GM21737 (cell line): ENCODE measurements around the gene PSMA6.

Source experiments
- ATAC-seq: cut with Tn5 transposase; IDR thresholded peaks from one replicate; pipeline ENCODE4 v1.9.1; 2021; ENCODE audit warnings: mild to moderate bottlenecking, moderate library complexity; ENCODE audit not compliant: unreplicated experiment

Gene PSMA6

DNA sequence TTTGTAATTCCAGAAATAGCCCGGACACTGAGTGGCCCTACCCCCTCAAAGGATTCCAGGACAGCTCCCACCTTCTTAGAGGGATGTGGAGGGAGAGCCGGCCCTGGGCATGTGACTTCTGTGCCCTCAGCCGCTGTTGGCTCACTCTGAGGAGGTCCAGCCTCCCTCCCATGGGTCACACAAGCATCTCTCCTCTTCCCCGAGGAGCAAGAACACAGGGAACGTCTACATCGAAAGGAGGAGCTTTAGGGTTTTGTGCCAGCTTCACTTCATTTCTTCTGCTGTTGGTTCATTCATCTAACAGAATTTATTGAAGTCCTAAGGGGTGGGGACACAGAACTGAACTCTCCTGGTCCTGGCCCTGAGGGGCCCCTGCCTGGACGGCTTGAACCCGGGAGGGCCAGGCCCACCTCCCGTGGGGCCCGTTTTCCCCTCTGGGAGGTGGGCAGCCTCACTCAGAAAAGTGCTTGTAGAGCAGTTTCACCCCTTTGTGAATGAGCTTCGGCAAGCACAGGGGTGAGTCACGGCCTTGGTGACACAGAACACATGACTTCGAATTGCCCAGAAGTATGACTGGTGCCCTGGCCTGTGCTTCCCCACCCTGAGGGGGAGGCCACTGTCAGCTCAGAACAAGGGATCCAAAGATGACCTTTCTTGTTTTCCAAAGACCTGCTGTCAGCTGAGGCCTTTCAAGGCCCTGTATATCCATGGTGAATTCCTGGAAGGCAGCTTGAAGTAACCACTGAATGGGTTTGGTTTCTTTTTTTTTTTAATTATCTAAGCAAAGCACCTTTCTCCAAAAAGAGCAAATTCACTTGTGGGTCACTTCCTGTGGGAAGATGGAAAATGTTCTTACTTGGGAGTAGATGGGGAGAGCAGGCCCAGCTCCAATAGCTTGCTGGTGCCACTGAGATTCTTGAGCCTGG, 73.2 kb downstream of the PSMA6 start:
- no peak for ATAC-seq

- no peak for ATAC-seq
Measured at GRCh38 chr14:35366056-35366451, 73.9 kb downstream of the PSMA6 start.

- ATAC-seq = no peak
Measured at GRCh38 chr14:35366521-35366976, 74.4 kb downstream of the PSMA6 start.

GRCh38 chr14:35367056-35367372, 74.8 kb downstream of the PSMA6 start:
- no peak for ATAC-seq
